GM18858 (cell line): ENCODE results near the gene NPAS2.

Source experiments
- ATAC-seq: cut with Tn5 transposase; IDR thresholded peaks from one replicate; pipeline ENCODE4 v1.9.1; 2021; ENCODE audit not compliant: unreplicated experiment

NPAS2 gene

DNA sequence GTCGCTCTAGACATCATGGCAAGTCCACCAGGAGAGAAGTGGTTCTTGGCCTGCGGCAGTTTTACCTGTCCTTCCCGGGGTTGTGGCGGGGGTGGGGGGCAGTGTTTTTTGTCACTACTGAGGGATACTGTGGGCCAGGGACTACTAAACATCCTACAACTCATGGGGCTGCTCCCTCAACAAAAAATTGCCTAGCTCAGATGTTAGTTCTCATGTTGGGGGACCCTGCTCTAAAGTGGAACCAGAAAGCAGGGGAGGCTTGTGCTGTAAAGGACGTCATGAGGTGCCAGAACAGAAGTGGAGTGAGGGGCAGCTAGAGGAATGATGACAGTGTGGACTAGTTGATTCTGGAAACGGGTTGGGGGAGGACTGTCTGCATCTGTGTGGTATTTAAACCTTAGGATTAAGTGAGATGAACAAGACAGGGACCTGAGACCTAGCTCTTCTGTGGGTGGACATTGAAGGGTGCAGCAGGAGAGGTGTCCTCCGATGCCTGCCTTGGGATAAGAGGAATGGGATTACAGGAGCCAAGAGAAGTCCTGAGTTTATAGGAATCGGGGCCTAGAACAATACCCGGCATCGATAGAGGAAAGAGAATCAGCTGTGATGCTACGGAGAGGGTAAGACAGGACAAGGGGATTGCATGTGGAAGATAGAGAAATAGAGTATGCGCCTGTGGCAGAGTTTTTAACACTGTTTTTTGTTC, 184.8 kb downstream of the NPAS2 start:
- no peak for ATAC-seq

DNA sequence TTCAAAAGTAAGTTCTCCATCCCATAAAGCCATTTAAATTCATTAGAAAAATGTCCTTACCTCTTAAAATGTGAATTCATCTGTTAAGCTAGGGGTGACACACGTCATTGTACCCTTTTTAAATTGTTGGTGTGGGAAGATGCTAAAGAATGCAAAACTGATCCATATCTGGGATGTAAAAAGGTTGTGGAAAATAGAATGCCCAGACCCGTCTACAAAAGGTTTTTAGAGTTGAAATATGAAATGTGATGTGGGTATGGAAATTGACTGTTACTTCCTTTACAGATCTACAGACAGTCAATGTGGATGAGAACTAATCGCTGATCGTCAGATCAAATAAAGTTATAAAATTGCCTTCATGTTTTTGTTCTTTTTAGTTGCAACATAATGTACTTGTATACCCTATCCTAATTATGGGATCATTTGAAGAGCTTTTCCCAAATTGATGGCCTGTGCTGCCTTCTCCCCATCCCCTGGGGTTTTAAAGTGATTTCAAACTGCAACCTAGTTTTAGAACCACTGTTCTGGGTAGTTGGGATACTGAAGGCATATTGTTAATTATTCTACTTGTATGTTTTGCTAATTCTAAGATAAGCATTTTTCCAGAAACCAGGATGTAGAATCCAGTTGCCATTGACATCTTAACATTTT, 186.3 kb downstream of the NPAS2 start:
- no peak for ATAC-seq

DNA sequence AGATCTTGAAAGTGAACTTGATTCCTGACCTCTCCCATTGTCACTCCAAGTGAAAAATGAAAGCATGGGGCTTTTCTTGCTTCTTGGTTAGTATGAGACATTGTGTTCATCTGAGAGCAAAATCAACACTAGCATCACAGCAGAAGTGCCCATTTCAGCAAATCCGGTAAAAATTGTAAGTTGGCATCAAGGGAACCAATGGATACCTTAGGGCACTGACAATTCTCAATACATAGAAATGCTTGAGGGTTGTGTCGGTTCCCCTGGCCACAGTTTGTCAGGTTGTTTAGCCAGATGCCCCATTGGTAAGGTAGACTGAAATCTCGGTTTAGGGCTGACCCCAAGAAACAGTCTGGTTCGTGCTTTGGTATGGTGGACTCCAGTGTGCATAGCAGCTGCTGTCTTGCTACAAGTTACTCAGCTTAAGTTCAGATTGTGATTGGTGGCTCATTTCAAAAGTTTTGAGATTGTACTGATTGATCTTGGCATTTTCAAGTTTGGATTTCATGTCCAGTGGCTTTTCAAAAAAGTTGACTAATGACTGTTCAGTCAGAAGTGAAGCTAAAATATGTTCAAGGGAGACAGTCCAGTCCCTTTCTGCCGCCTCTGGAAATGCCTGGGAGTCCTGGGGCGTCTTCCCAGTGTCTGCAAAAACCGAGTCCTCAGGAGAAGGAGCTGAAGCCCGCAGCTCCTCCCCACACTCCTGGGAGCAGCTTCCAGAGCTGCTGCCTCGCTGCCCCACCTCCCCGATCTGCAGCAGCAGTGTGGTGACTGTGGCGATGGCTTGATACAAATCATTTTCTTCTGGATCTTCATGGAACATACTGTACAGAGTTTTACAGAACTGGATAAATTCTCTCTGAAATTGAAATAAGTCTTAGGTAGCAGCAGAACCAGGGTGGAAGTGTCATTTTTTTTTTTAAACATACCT, 187.7 kb downstream of the NPAS2 start:
- ATAC-seq = no peak

DNA sequence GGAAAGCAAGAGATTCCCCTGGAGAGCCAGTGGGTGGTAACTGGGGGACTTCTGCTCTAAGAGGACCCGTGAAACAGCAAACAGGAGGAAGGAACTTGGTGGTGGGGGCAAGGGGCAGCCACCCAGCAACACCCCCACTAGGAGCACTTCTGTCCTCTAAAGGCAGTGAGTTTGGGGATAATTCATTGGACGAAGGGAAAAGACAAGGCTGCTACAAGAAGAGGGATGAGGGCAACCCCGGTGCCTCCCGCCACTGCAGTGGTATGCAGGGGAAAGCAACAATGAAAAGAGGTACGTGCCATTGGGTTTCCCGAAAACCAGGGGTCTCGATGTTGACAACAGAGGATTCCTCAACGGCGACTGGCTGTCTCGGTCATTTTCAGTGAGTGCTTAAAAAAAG, 191.2 kb downstream of the NPAS2 start:
- no peak for ATAC-seq

DNA sequence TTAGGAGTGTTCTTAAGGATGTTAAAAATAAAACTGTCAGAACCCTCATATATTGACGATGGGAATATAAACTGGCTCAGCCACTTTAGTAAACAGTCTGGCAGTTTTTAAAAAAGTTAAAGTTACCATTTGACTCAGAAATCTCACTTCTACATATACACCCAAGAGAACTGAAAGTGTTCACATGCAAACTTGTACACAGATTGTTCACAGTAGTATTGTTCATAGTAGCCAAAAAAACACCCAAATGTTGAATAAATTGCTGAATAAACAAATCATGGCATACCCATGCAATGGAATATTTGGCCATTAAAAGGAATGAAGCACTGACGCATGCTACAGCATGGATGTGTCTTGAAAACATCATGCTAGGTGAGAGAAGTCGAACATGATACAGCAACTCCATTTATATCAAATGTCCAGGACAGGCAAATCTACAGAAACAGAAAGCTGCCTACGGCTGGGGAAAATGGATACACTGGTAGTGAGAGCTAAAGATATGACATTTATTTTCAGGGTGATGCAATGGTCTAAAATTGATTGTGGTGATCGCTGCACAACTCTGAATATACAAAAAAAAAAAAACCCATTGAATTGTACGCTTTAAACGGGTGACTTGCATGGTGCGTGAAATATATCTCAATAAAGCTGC, 192.2 kb downstream of the NPAS2 start:
- ATAC-seq = peak; percentile 87

DNA sequence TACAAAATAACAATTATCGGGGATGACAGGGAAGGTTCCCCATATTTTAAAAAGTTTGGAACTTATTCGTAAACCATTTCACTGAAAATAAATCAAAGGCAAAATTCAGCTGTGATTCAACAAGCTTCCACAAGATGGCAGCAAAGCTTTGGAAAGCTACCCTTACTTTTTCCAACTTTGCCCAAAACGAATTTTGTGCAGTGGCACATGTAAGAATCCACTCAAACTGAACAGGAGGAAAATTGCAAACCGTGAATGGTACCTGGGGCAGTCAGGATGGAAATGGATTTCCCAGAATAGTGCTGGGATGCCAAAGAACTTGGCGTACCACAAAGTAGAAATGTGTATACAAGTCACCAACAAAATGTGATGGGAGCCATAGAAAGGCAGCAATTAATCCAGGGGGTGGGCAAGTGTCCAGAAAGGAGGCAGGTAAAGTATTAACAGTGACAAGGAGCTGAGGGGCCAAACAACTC, 192.8 kb downstream of the NPAS2 start:
- ATAC-seq = no peak

DNA sequence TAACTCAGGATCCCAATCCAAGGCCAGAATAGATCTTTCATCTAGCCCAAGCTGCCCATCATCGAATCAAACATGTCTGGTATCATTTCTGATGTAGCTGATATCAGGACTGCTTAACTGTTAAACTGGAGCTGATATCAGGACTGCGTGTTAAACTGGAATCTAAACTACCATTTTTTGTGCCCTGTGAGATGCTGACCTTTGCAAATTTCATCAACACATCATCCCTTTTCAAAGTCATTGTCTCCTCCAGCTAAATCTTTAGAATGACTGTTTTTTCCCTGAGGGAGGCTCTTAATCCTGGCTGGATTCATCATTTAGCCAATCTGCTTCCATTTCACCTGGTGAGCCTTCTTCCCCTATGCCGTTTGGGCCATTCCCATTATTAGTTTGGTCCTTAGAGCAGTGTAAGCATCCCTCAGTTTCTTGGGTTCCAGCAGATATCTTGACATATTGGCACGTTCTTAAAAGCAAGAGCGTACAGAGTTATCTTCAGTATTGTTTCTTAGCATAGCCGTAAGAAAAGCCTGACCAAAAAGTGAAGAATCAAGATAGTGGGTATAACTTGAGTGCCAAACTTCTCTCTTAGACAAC, 194.4 kb downstream of the NPAS2 start:
- no peak for ATAC-seq

DNA sequence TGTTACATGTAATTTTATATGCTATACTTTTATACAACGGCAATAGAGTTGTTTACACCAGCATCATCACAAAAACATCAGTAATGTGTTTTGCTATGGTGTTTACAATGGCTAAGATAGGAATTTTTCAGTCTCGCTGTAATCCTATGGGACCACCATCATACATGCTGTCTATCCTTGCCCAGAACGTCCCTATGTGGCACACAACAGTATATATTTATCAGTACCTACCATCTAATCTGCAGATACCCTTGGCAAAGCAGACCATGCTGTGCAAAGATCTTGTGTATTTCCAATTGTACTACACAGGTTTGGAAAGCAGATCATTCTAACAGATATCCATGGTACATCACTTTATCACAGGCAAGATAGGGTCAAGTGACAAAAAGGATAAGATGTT, 197.4 kb downstream of the NPAS2 start:
- no peak for ATAC-seq

DNA sequence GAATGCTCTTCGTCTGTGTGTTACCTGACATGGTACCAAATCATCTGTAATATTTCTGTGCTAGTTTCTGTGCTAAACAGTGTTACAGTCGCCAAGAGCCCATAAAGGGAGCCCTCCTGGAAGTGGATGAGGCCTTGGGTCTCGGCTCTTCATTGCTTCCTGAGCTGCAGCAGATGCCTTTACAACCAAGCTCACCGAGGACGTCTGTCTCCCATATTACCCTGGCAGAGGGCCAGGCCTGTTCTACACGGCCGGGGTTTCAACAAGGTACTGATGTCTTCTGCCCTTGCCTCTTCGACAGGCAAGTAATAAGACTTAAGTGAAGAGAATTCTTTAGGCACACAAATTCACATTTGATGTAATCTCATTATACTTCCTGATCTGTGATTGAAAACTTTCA, 199.0 kb downstream of the NPAS2 start:
- ATAC-seq = no peak

DNA sequence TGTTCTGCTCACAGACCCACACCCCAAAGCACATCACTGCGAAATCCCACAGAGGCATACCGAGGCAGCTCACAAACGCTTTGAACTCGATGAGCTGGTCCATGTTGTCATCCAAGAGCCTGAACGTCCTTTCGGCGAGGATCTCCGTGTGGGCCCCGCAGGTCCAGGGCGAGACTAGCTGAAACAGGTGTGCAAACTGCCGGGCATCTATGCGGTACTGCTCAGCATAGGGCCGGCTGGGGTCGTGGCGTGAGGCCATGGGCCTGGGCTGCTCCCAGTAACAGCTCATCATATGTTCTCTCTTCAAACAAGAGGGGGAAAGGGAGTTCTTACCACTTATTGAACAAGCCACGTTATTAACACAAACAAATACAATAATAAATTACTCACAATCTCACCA, 202.3 kb downstream of the NPAS2 start:
- no peak for ATAC-seq

DNA sequence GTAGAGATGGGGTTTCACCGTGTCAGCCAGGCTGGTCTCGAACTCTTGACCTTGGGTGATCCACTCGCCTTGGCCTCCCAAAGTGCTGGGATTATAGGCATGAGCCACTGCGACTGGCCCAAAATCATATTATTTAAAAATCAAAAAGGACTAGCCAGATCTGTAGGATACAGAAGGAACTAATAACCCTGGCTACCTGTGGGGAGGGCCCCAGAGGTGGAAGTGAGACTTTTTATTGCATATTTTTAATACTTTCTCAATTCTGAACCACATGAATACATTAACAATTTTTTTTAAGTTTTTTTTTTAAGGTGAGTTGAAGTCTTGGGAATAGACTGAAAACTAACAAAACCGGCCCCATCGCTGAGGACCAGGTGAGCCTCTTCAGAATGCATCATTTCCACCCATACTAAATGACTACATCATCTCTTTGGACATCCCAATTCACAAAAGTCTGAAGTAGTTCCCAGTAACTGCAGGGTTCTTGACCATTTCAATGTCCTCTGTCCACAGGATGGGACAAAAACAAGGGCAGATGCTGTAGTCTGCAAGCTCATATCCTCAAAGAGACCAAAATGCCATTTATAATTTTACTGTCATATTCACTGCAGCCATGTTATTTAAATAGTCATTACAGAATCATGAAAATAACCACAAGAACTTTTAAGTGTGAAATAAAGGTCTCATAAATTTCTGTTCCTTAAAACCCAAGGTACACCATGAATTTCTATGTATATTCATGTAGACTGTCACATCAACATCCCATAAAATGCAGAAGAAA, 203.6 kb downstream of the NPAS2 start:
- ATAC-seq = no peak

DNA sequence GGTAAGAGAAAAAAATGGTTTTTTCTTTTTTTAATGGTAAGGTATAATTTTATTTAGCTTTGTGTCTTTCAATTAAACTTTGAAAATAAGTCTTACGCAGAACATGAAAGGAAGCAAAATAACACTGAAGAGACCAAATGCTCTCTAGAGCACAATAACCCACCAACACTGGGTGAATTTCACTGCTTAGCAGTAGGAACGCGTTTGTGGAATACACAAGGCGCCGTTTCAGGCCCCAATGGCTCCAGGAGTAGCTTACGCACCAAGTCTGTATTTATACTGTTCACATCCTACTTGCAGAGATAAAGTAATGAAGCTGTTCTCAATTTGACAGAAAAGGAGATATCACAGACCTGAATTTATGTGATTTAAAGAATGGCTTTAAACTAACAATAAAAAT, 205.6 kb downstream of the NPAS2 start:
- ATAC-seq = no peak

DNA sequence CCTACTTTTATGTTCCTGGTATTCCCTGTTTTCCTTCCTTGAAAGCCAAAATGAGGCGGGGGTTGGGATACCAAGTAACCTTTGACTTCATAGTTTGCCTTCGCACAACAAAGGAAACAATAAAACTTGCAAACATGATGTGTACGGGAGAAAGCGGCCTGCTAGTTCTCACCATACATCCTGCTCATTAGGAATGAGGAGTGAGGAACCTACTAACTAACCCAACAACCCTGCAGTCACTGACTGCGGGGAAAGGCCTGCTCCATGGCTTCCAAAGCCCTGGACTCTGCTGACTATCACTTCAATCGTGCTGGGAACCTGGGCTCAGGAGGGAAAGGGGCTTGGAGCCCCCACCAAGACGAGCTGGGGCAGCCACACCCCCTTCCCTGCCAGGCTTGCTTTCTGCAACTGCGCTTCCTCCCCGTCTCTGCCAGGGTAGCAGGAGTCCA, 206.3 kb downstream of the NPAS2 start:
- no peak for ATAC-seq

DNA sequence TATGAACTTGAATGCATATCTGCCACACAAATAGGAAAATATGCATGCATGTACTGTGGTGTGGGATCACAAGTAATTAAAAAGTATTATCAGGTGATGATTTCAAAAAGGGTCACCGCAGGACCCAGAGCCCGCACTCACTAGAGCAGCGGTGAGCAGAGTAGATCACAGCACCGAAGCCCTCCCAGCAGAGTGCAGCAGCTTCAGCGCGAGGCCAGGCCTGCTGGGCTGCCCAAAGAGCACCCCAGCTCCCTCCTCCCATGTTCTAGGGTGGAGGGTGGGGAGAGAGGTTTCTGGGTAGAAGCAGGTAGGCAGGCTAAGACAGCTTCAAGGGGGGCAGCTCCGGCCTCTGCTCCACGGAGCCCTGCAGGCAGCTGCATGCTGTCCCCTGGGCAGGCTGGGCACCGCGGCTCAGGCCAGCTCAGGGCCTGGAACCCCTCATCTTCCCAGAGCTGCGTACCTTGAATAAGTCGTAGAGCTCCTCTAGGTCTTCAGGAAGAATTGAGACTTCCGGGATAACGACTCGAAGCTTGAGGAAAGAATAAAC, 207.1 kb downstream of the NPAS2 start:
- ATAC-seq = no peak

DNA sequence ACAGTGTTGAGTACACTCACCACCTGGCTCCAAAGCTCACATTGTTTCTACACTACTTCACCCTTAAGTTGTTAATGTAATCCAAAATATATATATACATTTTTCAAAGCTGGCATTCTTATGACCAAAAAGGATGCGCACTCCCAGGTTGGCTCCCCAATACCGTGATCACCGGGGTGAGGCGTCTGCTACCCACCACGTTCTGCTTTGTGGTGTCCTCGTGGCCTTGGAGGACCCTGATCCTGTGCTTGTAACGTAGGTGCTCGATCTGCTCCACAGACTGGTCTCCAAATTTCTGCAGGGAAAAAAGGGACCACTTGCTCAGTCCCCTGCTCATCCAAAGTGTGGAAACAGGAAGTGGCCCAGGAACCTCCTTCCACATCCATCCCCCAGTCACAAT, 207.9 kb downstream of the NPAS2 start:
- ATAC-seq = no peak

DNA sequence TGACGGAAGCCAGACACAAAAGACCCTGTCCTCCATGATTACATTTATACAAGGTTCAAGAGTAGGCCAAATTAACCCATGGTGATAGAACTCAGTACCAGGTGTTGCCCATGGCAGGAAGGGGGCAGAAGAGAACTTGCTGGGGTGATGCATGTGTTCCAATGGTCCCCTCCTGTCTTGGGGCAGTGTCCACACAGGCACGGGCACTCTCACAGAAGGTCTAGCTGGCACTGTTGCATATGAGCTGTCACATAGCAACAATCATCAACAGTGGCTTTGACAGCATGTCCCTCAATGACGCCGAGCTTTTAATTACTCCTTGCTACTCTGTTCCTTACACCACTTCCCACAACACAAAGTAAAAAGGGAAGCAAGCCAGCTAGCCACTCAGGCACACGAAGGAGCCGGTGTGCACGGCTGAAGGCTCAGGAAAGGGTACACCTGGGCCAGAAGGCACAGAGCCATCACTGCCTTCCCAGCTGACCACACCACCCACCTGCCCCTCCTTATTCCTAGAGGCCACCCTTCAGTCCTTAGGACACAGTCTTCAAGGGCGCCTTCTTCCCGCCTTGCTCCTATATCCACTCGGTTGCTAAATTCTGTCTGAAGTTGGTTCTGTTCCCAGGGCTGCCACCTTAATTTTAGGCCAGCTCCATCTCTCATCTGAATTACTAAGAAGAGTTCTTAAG, 211.1 kb downstream of the NPAS2 start:
- ATAC-seq = no peak

DNA sequence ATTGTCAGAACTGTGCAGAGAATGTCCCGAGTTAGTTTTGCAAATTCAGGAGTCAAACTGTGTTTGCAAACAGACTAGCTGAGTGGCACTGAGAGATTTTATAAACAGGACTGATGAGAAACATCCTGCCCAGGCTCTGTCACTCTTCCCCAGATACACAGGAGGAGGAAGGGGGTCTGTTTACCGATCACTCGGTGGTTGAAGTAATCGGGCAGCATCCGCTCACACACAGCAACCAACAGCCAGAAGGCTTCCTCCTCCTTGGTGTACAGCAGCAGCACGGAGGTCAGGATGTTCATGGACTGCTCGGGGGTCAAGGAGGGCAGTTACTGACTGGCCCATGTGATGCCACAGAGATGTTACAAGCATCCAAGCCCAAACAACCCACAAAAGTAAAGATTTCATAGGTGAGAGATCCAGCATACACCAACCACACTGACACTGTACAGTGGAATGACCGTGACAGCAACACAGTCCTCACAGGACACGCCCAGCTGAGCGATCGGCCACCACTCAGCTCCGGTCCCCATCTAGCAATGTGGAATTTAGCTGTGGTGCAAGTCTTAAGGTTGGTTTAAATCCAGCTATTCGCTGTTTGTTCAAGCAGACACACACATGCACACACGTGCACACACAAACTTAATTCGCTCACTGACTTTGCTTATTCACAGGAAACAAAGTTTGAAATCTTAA, 212.3 kb downstream of the NPAS2 start:
- no peak for ATAC-seq

DNA sequence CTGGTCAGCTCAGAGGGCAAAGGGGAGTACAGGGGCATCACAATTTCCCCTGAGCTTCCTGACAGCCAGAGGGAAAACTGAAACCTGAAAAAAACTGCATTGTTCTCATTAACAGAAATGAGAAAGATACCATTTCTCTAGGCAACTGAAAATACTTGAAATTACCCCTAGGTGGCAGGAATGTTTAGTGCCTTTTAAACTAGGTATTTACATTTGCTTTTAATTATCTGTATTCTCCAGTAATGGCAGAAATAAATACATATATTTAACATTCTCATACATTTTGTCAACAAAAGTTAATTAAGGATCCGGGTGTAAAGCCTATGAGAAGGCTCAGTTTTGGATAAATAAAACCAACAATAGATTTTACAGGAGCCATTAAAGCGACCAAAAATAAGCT, 216.6 kb downstream of the NPAS2 start:
- no peak for ATAC-seq
